Lung microvascular endothelial cell (primary cell): ENCODE measurements around the gene PPP2R3B. TPM values are rescaled to one million over a fixed set of nuclear protein-coding genes. Genes with fewer than 3 reads are reported as not detected.
A peak's percentile ranks its signal among the peaks of the same experiment; 100 is the strongest.
"Not testable (repeated sequence)": the region's sequence is repeated elsewhere in the genome, so short reads cannot be mapped to it uniquely, and the experiment has no call there.

ENCODE experiments used
- DNase-seq, 2 donors: peaks; one replicate each; pipeline versions ENCODE4 v3.0.0 to v3.0.0-alpha.2; 2010; ENCODE audit warnings: low read depth in 2 of 2
- total RNA-seq: library from RNA; depleted of rRNA; stranded (reverse); fragments of >200 nt; gene quantifications from 2 replicates; pipeline ENCODE4 v1.2.1, GENCODE V29; 2014

The PPP2R3B gene
- total RNA-seq, 1 donor from 2014 or later = 12.5 TPM

- DNase-seq = peak in 1 of 2 donors; percentile 22
Observed at GRCh38 chrX:320126-320783, 66.5 kb downstream of the PPP2R3B start.

DNA sequence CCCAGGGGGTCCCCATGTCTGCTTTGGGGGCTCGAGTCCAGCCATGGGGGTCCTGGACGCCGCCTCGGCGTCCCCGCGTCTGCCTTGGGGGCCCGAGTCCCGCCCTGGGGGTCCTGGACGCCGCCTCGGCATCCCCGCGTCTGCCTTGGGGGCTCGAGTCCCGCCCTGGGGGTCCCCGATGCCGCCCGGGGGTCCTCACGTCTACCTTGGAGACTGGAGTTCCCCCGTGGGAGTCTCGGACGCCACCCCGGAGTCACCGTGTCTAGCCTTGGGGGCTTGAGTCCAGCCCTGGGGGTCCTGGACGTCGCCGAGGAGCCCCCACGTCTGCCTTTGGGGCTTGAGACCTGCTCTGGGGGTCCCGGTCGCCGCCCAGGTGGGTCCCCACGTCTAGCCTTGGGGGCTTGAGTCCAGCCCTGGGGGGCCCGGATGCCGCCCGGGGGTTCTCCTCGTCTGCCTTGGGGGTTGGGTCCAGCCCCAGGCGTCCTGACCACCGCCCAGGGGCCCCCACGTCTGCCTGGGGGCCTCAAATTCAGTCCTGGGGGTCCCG lies 67.1 kb downstream of the PPP2R3B start:
- no peak for DNase-seq

DNA sequence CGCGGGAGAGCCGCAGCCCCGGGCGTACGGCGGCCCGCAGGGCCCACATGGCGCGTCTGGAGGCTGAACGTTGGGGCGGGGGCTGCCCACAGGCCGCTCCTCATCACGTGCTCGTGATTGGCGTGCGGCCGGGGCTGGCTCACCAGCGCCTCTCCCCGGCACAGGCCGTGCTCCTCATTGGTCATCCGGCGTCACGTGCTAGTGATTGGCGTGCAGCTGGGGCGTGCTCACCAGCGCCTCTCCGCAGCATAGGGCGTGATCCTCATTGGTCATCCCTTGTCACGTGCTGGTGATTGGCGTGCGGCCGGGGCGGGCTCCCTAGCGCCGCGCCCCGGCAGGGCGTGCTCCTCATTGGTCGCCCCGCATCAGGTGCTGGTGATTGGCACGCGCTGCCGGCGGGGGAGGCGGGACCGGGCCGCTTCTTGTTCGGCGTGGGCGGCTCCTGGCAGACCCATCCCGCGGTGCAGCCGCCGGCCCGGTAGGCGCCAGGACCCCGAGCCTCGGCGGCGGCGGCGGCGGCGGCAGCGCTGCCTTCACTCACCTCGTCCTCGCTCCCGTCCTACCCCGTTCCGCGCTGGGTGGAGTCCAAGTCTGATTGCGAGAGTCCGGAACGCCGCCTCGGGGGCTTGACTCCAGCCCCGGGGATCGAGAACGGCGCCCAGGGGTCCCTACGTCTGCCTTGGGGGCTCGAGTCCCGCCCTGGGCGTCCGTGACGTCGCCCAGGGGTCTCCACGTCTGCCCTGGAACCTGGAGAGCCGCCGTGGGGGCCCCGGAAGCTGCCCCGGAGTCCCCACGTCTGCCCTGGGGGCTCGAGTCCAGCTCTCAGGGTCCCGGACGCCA lies 67.7 kb downstream of the PPP2R3B start, which contains the start of gene GTPBP6:
Gene GTPBP6 (minus strand): TSS at position 58 of the 840 bp plus-strand sequence. CDS start 9 bp downstream, at position 49.
- DNase-seq = peak; percentile 99 to 100

DNA sequence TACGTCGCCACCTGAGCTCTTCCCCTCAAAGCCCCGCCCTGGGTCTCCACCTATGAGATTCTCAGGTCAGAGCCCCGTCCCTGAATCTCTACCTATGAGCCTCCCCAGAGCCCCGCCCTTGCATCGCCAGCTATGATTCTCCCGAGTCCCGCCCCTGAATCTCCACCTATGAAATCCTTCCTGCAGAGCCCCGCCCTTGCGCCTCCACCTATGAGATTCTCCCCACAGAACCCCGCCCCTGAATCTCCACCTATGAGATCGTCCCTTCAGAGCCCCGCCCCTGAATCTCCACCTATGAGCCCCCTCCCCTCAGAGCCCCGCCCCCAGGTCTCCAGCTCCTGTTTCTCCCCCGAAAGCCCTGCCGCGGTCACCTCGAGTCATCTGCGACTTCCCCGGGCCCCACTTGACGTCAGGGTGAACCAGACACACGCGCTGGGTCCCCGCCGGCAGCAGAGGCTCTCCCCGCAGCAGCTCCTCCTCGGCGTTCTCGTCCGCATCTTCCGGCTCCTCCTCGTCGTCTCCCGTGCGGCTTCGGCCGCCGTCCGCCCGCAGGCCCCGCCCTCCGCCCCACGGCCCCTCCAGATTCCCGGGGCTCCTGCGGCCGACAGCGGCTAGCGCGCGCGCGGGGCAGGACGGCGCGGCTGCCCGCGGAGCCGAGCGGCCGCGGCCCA lies 68.5 kb downstream of the PPP2R3B start:
- DNase-seq = peak; percentile 97 to 99

- no peak for DNase-seq
Observed at GRCh38 chrX:317424-318067, 69.2 kb downstream of the PPP2R3B start.

GRCh38 chrX:316351-317325 lies 70.1 kb downstream of the PPP2R3B start:
- DNase-seq = no peak

DNA sequence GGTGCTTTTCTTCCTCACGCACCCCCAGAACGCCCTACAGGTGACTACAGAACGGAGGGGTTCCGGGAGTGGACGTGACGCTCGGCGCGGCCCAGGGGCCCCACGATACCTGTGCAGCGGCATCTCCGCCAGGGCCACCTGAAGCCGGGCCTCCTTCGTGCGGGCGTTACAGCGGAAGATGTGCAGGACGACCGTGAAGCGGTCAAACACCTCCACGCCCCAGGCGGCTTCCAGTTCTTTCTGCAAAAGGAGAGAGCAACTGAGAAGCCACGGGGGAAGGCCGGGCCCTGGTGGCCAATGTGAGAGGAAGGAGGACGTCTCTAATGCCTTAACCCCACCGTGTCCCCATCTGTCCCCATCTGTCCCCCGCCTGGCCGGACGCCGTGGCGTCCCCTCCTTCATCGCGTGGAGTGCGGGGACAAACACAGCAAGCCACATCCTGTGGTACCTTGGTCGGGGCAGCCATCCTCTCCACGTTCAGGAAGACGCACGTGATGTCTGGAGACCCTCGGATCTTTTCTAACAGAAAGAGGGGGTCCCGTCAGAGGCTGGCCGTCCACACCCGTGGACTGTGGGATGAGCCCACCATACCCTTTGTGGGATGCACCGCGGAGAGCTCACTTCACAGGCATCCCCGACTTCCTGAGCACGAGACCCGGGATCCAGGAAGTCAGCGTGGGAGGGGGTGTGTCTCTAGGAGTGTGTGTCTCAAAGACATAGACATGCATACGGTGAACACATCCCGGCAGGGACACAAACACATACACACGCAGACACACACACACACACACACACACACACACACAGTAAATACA lies 71.7 kb downstream of the PPP2R3B start:
- no peak for DNase-seq

DNA sequence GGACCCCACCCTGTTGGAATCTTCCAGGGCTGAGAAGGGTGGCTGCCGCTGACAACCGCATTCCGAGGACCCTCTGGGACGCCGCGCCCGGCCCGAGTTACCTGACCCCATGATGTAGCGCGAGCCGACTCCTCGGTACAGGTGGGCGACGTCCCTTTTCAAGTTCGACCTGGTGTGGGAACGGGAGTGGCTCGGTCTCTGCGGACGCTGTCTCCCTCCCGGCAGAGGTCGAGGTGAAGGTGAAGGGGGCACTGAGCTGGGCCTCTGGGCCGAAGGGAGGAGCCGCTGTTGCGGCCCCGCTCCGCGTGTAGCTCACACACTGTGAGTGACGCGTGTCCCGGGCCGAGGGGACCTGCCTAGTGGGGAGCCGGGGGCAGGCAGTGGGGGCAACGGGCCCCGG lies 72.7 kb downstream of the PPP2R3B start:
- DNase-seq = no peak

- no peak for DNase-seq
Observed at GRCh38 chrX:313546-313945, 73.2 kb downstream of the PPP2R3B start.

- DNase-seq = no peak
Observed at GRCh38 chrX:312621-313331, 73.9 kb downstream of the PPP2R3B start.

GRCh38 chrX:311156-312129 lies 75.3 kb downstream of the PPP2R3B start:
- no peak for DNase-seq

DNA sequence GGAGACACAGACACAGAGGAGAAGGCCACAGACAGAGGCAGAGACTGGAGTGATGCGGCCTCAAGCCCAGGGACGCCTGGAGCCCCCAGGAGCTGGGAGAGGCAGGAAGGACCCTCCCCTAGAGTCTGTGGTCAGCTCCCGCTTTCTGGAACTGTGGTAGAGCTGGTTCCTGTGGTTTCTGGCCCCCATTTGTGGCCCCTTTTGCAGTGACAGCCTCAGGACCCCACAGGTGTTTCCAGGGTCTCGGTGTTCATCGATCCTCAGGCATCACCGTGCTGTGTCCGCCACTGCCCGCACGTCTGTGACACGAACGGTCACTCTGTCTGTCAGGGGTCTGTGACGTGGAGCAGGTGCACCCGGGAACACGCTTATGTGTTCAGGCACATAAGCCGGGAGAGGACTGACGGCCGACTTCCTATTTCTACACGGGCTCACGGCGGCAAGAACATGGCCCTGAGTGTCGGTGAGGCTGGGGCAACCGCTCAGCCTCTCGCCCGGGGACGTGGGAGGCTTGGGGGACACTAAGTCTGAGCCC lies 76.0 kb downstream of the PPP2R3B start:
- no peak for DNase-seq

DNA sequence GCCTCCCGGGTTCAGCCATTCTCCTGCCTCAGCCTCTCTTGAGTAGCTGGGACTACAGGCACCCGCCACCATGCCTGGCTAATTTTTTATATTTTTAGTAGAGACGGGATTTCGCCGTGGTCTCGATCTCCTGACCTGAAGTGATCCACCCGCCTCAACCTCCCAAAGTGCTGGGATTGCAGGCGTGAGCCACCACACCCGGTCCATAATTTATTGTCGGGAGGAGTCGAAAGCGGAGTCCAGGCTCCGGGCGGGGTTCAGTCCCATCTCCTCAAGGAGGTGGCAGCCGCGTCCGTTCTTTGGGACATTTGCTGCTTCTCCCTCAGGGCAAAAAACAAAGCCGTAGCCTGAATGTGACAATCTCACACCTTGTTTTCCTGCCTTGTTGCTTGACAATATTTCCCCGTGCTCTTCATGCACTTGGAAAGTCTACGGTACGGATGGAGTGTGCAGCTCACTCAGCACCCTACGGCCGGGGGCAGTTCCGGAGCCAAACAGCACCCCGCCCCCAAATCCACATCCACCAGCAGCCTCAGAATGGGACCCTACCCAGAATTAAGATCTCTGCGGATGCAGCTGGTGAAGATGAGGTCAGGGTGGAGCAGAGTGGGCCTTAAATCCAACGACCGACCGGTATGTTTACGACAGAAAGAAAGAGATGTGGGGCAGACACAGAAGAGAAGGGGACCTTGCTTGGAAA lies 77.7 kb downstream of the PPP2R3B start:
- DNase-seq = no peak

DNA sequence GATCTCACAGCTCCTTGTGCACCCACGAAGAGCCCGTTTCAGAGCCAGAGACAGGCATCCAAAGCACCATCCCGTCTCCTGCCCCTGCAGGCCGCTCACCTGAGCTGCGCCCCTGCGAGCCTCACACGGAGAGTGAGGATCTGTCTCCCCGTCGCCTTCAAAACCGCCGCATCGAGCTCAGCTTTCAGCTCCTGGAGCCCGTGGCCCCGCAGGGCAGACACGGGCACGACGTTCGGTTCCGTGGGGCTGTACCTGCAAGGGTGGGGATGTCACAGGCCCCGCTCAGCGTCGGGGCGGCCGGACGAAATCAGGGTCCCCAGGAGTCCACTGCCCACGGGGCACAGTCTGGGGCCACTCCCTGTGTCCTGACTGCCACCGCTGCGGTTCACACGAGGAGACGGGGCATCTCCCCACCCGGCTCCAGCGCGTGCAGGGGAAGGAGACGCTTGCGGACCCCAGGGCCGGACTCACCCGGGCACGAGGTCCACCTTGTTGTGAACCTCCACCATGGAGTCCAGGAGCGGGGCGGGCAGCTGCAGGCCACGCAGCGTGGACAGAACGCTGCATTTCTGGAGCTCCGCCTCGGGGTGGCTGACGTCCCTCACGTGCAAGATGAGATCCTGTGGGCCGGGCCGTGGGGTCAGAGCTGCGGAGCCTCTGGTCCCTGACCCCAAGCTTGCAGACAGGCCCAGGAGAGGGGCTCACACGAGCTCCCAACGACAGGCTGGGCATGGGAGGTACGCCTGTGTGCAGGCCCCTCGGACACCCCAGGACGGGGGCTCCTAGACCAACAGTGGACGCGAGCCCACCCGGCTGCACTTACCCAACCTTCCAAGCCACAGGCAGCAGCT lies 79.2 kb downstream of the PPP2R3B start:
- DNase-seq = no peak

DNA sequence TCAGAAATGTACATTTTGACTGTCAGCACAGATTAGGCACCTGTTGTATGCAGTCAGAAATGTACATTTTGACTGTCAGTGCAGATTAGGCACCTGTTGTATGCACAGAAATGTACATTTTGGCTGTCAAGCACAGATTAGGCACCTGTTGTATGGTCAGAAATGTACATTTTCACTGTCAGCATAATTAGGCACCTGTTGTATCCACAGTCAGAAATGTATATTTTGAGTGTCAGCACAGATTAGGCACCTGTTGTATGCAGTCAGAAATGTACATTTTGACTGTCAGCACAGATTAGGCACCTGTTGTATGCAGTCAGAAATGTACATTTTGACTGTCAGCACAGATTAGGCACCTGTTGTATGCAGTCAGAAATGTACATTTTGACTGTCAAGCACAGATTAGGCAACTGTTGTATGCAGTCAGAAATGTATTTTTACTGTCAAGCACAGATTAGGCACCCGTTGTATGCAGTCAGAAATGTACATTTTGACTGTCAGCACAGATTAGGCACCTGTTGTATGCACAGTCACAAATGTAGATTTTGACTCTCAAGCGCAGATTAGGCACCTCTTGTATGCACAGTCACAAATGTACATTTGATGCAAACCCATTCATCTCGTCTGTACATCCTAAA lies 80.0 kb downstream of the PPP2R3B start:
- not testable (repeated sequence) for DNase-seq
